Fibroblast of lung (primary cell): Measurements from ENCODE around the gene SMYD1.

Experiments
- EZH2 ChIP-seq: IDR thresholded peaks from 2 replicates; pipeline ENCODE4 v1.5.1; 2012; ENCODE audit warnings: low read length, control low read depth, mild to moderate bottlenecking; ENCODE audit errors: missing control alignments
- TF ChIP-seq, protein P1 (sequence below), 2 donors: IDR thresholded peaks in 1 of 2; conservative IDR thresholded peaks in 1 of 2; 1 replicate in 1 of 2; 2 replicates in 1 of 2; pipeline ENCODE4 v1.5.1; 2011 to 2012; ENCODE audit warnings: low read length in 2 of 2, control low read depth in 1 of 2, inconsistent platforms in 1 of 2, low read depth in 1 of 2, mild to moderate bottlenecking in 1 of 2

DNA sequence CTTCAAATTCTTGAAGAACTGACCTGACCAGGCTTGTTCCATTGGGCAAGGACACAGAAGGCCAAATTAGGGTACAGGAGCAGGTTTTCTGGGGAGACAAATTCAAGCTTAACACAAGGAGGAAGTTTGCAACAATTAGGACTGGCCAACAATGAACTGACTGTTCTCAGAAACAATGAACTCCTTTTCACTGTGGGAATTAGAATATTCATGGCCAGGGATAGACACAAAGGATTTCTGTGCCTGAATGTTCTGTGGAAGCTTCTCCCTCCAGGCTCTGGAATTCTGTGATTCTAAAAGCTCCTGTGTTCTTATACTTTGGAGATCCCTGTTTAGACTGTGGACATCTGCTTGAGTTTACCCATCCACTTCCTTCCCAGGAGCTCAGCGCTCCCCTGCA, 15.2 kb downstream of the SMYD1 start:
- TF ChIP-seq, protein P1, sequence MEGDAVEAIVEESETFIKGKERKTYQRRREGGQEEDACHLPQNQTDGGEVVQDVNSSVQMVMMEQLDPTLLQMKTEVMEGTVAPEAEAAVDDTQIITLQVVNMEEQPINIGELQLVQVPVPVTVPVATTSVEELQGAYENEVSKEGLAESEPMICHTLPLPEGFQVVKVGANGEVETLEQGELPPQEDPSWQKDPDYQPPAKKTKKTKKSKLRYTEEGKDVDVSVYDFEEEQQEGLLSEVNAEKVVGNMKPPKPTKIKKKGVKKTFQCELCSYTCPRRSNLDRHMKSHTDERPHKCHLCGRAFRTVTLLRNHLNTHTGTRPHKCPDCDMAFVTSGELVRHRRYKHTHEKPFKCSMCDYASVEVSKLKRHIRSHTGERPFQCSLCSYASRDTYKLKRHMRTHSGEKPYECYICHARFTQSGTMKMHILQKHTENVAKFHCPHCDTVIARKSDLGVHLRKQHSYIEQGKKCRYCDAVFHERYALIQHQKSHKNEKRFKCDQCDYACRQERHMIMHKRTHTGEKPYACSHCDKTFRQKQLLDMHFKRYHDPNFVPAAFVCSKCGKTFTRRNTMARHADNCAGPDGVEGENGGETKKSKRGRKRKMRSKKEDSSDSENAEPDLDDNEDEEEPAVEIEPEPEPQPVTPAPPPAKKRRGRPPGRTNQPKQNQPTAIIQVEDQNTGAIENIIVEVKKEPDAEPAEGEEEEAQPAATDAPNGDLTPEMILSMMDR (conservative IDR thresholded peaks at IDR 0.05 in 1 of 2, IDR thresholded peaks at IDR 0.05 in 1 of 2; ENCODE audit: low read depth in 1 of 2, low read length in 2 of 2) = no peak
- TF ChIP-seq EZH2 = no peak
